K562 (cell line): ENCODE measurements around the gene RIN3. TPM values are rescaled to one million over a fixed set of nuclear protein-coding genes. Genes with fewer than 3 reads are reported as not detected.
"Not testable (repeated sequence)": the region's sequence is repeated elsewhere in the genome, so short reads cannot be mapped to it uniquely, and the experiment has no call there.

Experiments used
- ATAC-seq: fragments of 200-7000 bp; cut with Tn5 transposase; 3 replicates; pipeline ENCODE4 v1.9.1; 2020; ENCODE audit warnings: moderate library complexity
- BruUV-seq: library from RNA; stranded (reverse); fragments of 400-500 nt; replicated peaks from 2 replicates; lab custom pipeline; 2021; lab: Mats Ljungman, UMichigan
- CTCF ChIA-PET: fragments of 300-600 bp; formaldehyde crosslinking; extraction: SDS; loops from one replicate; lab custom pipeline; 2021; ENCODE audit warnings: low intra/inter-chr PET ratio; lab: Yijun Ruan, JAX
- POLR2A ChIA-PET: fragments of 300-600, 350-650 bp; sonication (Branson Sonifier 250); formaldehyde crosslinking; extraction: SDS; loops from one replicate; lab custom pipeline; 2021; ENCODE audit warnings: antibody characterized with exemption, inconsistent platforms; lab: Yijun Ruan, JAX
- DNase-seq, 4 experiments: peaks; one replicate each; pipeline versions ENCODE4 v3.0.0 to v3.0.0-alpha.2; 2011 to 2018; ENCODE audit warnings: low spot score in 3 of 4, mixed read lengths in 3 of 4; ENCODE audit errors: extremely low read depth in 1 of 4
- FAIRE-seq: peaks from 2 replicates; lab custom pipeline; 2011; peaks lifted over from hg19 to GRCh38; lab: Jason Lieb, UNC
- H2AFZ ChIP-seq: 2 replicates; pipeline ENCODE4 v1.6.0; 2011; ENCODE audit warnings: low read depth, low read length, control low read depth, inconsistent platforms
- H3K27ac ChIP-seq: fragments of 200-600 bp; 3 replicates; pipeline ENCODE4 v1.8.0; 2011; ENCODE audit warnings: low read depth, mild to moderate bottlenecking, control low read depth, inconsistent platforms, low read length, moderate library complexity, mixed read lengths; ENCODE audit errors: extremely low read depth
- H3K27me3 ChIP-seq, 2 experiments: fragments of 300-600 bp in 1 of 2; 2 replicates in 1 of 2; 3 replicates in 1 of 2; pipeline versions ENCODE4 v1.6.0 to v1.8.0; 2011; ENCODE audit warnings: inconsistent platforms in 2 of 2, low read length in 2 of 2, mild to moderate bottlenecking in 1 of 2, mixed read lengths in 1 of 2, moderate library complexity in 1 of 2; ENCODE audit not compliant: control insufficient read depth in 2 of 2, insufficient read depth in 2 of 2
- H3K36me3 ChIP-seq: fragments of 300-600 bp; 3 replicates; pipeline ENCODE4 v1.8.0; 2011; ENCODE audit warnings: mild to moderate bottlenecking, low read length, inconsistent platforms; ENCODE audit not compliant: control insufficient read depth, insufficient read depth
- H3K4me1 ChIP-seq, 2 experiments: fragments of 200-600 bp in 1 of 2; replicated peaks in 1 of 2; 2 replicates in 1 of 2; 3 replicates in 1 of 2; pipeline versions ENCODE4 v1.5.1 to v1.8.0; 2011; ENCODE audit warnings: inconsistent platforms in 2 of 2, low read length in 2 of 2, mild to moderate bottlenecking in 1 of 2, mixed read lengths in 1 of 2, moderate library complexity in 1 of 2; ENCODE audit not compliant: control insufficient read depth in 2 of 2, insufficient read depth in 2 of 2
- H3K4me2 ChIP-seq: 2 replicates; pipeline ENCODE4 v1.6.1; 2011; ENCODE audit warnings: low read length, control low read depth, inconsistent platforms, mixed read lengths; ENCODE audit not compliant: insufficient read depth
- H3K4me3 ChIP-seq: fragments of 200-600 bp; sonication (generic), shearing (Covaris generic); 2 replicates; pipeline ENCODE4 v1.5.1; 2016; ENCODE audit warnings: control low read depth, inconsistent platforms
- H3K79me2 ChIP-seq: fragments of 200-600 bp; 3 replicates; pipeline ENCODE4 v1.8.0; 2011; ENCODE audit warnings: low read length, inconsistent platforms; ENCODE audit not compliant: control insufficient read depth, insufficient read depth
- H3K9ac ChIP-seq, 2 experiments: 2 replicates each; pipeline versions ENCODE4 v1.6.0 to v1.6.1; 2011; ENCODE audit warnings: low read depth in 2 of 2, low read length in 2 of 2, control low read depth in 1 of 2, inconsistent platforms in 1 of 2, mild to moderate bottlenecking in 1 of 2, mixed read lengths in 1 of 2; ENCODE audit not compliant: insufficient read depth in 1 of 2
- H3K9me1 ChIP-seq: one replicate; pipeline ENCODE4 v1.6.0; 2011; ENCODE audit warnings: inconsistent platforms, mild to moderate bottlenecking, low read length, moderate library complexity; ENCODE audit not compliant: control insufficient read depth, insufficient read depth
- H3K9me3 ChIP-seq: replicated peaks from 2 replicates; pipeline ENCODE4 v1.5.1; 2011; ENCODE audit warnings: low read depth, low read length, inconsistent platforms; ENCODE audit not compliant: control insufficient read depth, insufficient read depth
- H4K20me1 ChIP-seq: replicated peaks from 2 replicates; pipeline ENCODE4 v1.6.1; 2011; ENCODE audit warnings: low read length, inconsistent platforms, mixed read lengths; ENCODE audit not compliant: control insufficient read depth, insufficient read depth
- RAD21 ChIP-seq, 2 experiments: fragments of 250-450 bp in 1 of 2; fragments of 450-650 bp in 1 of 2; sonication (Bioruptor Pico) in 1 of 2; formaldehyde crosslinking in 1 of 2; IDR thresholded peaks in 1 of 2; conservative IDR thresholded peaks in 1 of 2; 2 replicates each; pipeline versions ENCODE4 v1.4.0 to v1.8.0; 2020 to 2022; ENCODE audit warnings: mild to moderate bottlenecking in 2 of 2, moderate library complexity in 1 of 2
- SMC3 ChIP-seq: conservative IDR thresholded peaks from 2 replicates; pipeline ENCODE4 v1.6.1; 2011; ENCODE audit warnings: low read depth, low read length, improper control_type of control experiment; ENCODE audit not compliant: insufficient read depth
- STAG1 ChIP-seq: sonication (generic); formaldehyde crosslinking; IDR thresholded peaks from 2 replicates; pipeline ENCODE4 v1.5.0; 2020; ENCODE audit warnings: missing genetic modification reagents, borderline replicate concordance
- WGBS: fragments of 100-300 bp; shearing (Covaris generic); methylation state at CpG from one replicate; pipeline ENCODE4 v1.1.6; 2016; ENCODE audit warnings: low coverage, mixed read lengths; ENCODE audit not compliant: insufficient coverage; ENCODE audit errors: missing lambda C conversion rate; 5-methylcytosine and 5-hydroxymethylcytosine counted together
- in situ Hi-C: fragments of 300-500 bp; cut with MboI; formaldehyde crosslinking; loops from 4 replicates; pipeline ENCODE4 v1.15.0; 2018; ENCODE audit warnings: inconsistent platforms, mixed read lengths
- intact Hi-C: fragments of 100-400 bp; cut with micrococcal nuclease; formaldehyde crosslinking; loops from 2 replicates; pipeline ENCODE4 v1.14.2; 2022
- polyA plus RNA-seq, 8 experiments: library from polyadenylated mRNA; depleted of rRNA in 4 of 8; stranded (reverse) in 5 of 8; unstranded in 3 of 8; fragments of >200 nt; fragmentation: Nextera tagmentation in 2 of 8; fragmentation: Illumina TruSeq in 1 of 8; extraction: Ambion mirVana in 2 of 8; extraction: Trizol in 1 of 8; gene quantifications; 2 replicates each; pipeline versions ENCODE4 v1.2.1 to v1.2.3, GENCODE V29; 2011 to 2014; ENCODE audit warnings: inconsistent platforms in 1 of 8, missing spikeins in 1 of 8
- total RNA-seq, 7 experiments: library from RNA; depleted of rRNA in 6 of 7; stranded (reverse); fragments of >200 nt in 6 of 7; fragmentation: Illumina TruSeq in 2 of 7; extraction: Trizol in 2 of 7; gene quantifications; 2 replicates each; pipeline versions ENCODE4 v1.2.1 to v1.2.3, GENCODE V29; 2011 to 2021; ENCODE audit warnings: low replicate concordance in 1 of 7
- TF ChIP-seq, protein P1 (sequence below), 3 experiments: IDR thresholded peaks in 2 of 3; conservative IDR thresholded peaks in 1 of 3; 2 replicates each; pipeline ENCODE4 v1.5.1; 2011 to 2012; ENCODE audit warnings: low read length in 3 of 3, mild to moderate bottlenecking in 3 of 3, control low read depth in 2 of 3, improper control_type of control experiment in 1 of 3, inconsistent platforms in 1 of 3, low read depth in 1 of 3, mixed read lengths in 1 of 3, moderate library complexity in 1 of 3; ENCODE audit not compliant: insufficient read depth in 2 of 3
- TF ChIP-seq, protein P2 (sequence below): fragments of 450-650 bp; formaldehyde crosslinking; IDR thresholded peaks from 2 replicates; pipeline ENCODE4 v1.4.0; 2020; ENCODE audit warnings: mild to moderate bottlenecking, moderate library complexity
- TF ChIP-seq, protein P3 (sequence below), 2 experiments: fragments of 450-650 bp; formaldehyde crosslinking in 1 of 2; IDR thresholded peaks; 2 replicates each; pipeline versions ENCODE4 v1.4.0 to v1.6.1; 2014 to 2020; ENCODE audit warnings: mild to moderate bottlenecking in 2 of 2, borderline replicate concordance in 1 of 2, low read depth in 1 of 2

RIN3 gene
- total and polyA plus RNA-seq, 9 of the 15 experiments (the other 6 are each of a cell fraction or from before 2014, with no cell fraction given), result 0.01 to 0.49 (median 0.08) TPM; not detected in 5

DNA sequence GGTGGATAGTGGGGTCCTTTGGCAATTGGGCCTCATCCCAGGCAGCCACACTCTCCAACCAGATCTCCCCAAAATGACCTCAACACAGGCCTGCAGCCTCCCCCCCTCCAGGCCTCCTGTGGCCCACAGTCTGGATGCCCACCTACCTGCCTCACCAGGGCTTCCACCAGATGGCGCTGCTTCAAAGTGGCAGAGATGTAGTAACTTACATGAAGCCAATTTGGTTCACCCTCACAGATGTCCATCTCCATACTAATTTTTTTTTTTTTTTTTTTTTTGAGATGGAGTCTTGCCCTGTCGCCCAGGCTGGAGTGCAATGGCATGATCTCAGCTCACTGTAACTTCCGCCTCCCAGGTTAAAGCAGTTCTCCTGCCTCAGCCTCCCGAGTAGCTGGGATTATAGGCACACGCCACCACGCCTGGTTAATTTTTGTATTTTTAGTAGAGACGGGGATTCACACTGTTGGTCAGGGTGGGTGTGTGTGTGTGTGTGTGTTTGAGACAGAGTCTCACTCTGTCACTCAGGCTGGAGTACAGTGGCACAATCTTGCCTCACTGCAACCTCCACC is 201.2 kb downstream of the RIN3 start:
- CTCF ChIA-PET, result interaction anchor here (0.6 to 3.3 kb wide), 4 partner anchors 9 to 504 kb away, joined by 3 to 27 read pairs (median 4); no protein-coding TSS in a partner anchor
- peaks cover 2 to 41% of the 10 kb centered on the region in 2 experiments; a peak in 4 of 5 replicates for H3K27me3 ChIP-seq
- H3K36me3 ChIP-seq, H2AFZ ChIP-seq, H3K9ac ChIP-seq, H3K4me2 ChIP-seq, H3K9me3 ChIP-seq, H3K9me1 ChIP-seq, H3K4me1 ChIP-seq, BruUV-seq, H3K4me3 ChIP-seq, H4K20me1 ChIP-seq, H3K79me2 ChIP-seq, H3K27ac ChIP-seq: not testable (repeated sequence)
- DNase-seq (peak; percentile 61 to 72 (median 66)), FAIRE-seq (peak; percentile 64), ATAC-seq (peak; percentile 96)
- 10% methylated on average over 2 of the region's 7 CpGs for WGBS
- intact Hi-C loops (loop anchor here (1.0 kb wide), 1 partner anchor 68 kb away; no protein-coding TSS in a partner anchor), in situ Hi-C loops (loop anchor here (5.0 kb wide), 1 partner anchor 67 kb away; no protein-coding TSS in a partner anchor)
- POLR2A ChIA-PET, result interaction anchor here (0.6 kb wide), 1 partner anchor 588 kb away, joined by 3 read pairs; no protein-coding TSS in a partner anchor
- TF ChIP-seq SMC3, result peak; percentile 59
- TF ChIP-seq, protein P1, sequence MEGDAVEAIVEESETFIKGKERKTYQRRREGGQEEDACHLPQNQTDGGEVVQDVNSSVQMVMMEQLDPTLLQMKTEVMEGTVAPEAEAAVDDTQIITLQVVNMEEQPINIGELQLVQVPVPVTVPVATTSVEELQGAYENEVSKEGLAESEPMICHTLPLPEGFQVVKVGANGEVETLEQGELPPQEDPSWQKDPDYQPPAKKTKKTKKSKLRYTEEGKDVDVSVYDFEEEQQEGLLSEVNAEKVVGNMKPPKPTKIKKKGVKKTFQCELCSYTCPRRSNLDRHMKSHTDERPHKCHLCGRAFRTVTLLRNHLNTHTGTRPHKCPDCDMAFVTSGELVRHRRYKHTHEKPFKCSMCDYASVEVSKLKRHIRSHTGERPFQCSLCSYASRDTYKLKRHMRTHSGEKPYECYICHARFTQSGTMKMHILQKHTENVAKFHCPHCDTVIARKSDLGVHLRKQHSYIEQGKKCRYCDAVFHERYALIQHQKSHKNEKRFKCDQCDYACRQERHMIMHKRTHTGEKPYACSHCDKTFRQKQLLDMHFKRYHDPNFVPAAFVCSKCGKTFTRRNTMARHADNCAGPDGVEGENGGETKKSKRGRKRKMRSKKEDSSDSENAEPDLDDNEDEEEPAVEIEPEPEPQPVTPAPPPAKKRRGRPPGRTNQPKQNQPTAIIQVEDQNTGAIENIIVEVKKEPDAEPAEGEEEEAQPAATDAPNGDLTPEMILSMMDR (IDR thresholded peaks at IDR 0.05 in 2 of 3, conservative IDR thresholded peaks at IDR 0.05 in 1 of 3; ENCODE audit: insufficient read depth in 2 of 3, low read depth in 1 of 3, low read length in 3 of 3), result peak; percentile 71 to 77 (median 73)
- TF ChIP-seq, protein P2, sequence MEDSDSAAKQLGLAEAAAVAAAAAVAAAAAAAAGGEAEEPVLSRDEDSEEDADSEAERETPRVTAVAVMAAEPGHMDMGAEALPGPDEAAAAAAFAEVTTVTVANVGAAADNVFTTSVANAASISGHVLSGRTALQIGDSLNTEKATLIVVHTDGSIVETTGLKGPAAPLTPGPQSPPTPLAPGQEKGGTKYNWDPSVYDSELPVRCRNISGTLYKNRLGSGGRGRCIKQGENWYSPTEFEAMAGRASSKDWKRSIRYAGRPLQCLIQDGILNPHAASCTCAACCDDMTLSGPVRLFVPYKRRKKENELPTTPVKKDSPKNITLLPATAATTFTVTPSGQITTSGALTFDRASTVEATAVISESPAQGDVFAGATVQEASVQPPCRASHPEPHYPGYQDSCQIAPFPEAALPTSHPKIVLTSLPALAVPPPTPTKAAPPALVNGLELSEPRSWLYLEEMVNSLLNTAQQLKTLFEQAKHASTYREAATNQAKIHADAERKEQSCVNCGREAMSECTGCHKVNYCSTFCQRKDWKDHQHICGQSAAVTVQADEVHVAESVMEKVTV (CRISPR knock-in tag), result peak; percentile 37; the same call in 1 of the 2 replicates
- TF ChIP-seq, protein P3, sequence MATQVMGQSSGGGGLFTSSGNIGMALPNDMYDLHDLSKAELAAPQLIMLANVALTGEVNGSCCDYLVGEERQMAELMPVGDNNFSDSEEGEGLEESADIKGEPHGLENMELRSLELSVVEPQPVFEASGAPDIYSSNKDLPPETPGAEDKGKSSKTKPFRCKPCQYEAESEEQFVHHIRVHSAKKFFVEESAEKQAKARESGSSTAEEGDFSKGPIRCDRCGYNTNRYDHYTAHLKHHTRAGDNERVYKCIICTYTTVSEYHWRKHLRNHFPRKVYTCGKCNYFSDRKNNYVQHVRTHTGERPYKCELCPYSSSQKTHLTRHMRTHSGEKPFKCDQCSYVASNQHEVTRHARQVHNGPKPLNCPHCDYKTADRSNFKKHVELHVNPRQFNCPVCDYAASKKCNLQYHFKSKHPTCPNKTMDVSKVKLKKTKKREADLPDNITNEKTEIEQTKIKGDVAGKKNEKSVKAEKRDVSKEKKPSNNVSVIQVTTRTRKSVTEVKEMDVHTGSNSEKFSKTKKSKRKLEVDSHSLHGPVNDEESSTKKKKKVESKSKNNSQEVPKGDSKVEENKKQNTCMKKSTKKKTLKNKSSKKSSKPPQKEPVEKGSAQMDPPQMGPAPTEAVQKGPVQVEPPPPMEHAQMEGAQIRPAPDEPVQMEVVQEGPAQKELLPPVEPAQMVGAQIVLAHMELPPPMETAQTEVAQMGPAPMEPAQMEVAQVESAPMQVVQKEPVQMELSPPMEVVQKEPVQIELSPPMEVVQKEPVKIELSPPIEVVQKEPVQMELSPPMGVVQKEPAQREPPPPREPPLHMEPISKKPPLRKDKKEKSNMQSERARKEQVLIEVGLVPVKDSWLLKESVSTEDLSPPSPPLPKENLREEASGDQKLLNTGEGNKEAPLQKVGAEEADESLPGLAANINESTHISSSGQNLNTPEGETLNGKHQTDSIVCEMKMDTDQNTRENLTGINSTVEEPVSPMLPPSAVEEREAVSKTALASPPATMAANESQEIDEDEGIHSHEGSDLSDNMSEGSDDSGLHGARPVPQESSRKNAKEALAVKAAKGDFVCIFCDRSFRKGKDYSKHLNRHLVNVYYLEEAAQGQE (IDR thresholded peaks at IDR 0.05; ENCODE audit: borderline replicate concordance), result peak; percentile 76; the same call in 1 of the 2 replicates
- TF ChIP-seq, protein P3 (CRISPR knock-in tag; IDR thresholded peaks at IDR 0.05; ENCODE audit: low read depth), result not testable (repeated sequence)
- TF ChIP-seq RAD21 (CRISPR knock-in tag; conservative IDR thresholded peaks at IDR 0.05 in 1 of 2, IDR thresholded peaks at IDR 0.05 in 1 of 2), result peak; percentile 76 to 84
- TF ChIP-seq STAG1, result peak; percentile 70; the same call in 1 of the 2 replicates
